Sigmoid colon (tissue), 4 donors: ENCODE data around the gene IL15RA.

ENCODE experiments used
- EP300 ChIP-seq, 4 donors: sonication (generic); formaldehyde crosslinking; IDR thresholded peaks; one replicate each; pipeline ENCODE4 v1.6.1; 2017; ENCODE audit warnings: antibody characterized with exemption in 4 of 4
- POLR2A ChIP-seq, 2 donors: fragments of 450-650 bp; IDR thresholded peaks; one replicate each; pipeline ENCODE4 v1.6.1; 2016; ENCODE audit warnings: antibody characterized with exemption in 2 of 2, mild to moderate bottlenecking in 2 of 2, moderate library complexity in 2 of 2
- POLR2AphosphoS5 ChIP-seq, 4 donors: sonication (generic); formaldehyde crosslinking; IDR thresholded peaks; one replicate each; pipeline ENCODE4 v1.6.1; 2017; ENCODE audit warnings: antibody characterized with exemption in 4 of 4
- TF ChIP-seq, protein P1 (sequence below), 4 experiments: fragments of 450-650 bp in 3 of 4; fragments of 200-600 bp in 1 of 4; IDR thresholded peaks; one replicate each; pipeline ENCODE4 v1.5.1; 2016 to 2019; ENCODE audit warnings: antibody characterized with exemption in 4 of 4, mild to moderate bottlenecking in 3 of 4, moderate library complexity in 2 of 4

DNA sequence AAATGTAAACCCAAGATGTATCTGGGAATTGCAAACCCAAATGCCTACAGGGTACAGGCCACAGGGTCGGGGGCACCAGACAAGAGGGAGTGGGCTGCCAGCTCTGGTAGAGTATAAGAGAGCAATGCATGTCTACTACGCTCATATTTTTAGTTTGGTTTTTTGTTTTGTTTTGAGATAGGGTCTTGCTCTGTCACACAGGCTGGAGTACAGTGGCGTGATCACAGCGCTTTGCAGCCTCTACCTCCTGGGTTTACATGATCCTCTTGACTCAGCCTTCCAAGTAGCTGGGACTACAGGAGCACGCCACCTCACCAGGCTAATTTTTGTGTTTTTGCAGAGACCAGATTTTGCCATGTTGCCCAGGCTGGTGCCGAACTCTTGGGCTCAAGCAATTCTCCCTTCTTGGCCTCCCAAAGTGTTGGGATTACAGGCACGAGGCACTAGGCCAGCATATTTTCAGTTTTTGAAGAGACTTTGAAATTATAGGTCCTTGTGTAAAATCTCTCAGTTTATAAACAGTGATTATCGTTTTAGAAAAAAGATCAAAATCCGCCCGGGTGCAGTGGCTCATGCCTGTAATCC is 11.1 kb upstream of the IL15RA start:
- TF ChIP-seq, protein P1, sequence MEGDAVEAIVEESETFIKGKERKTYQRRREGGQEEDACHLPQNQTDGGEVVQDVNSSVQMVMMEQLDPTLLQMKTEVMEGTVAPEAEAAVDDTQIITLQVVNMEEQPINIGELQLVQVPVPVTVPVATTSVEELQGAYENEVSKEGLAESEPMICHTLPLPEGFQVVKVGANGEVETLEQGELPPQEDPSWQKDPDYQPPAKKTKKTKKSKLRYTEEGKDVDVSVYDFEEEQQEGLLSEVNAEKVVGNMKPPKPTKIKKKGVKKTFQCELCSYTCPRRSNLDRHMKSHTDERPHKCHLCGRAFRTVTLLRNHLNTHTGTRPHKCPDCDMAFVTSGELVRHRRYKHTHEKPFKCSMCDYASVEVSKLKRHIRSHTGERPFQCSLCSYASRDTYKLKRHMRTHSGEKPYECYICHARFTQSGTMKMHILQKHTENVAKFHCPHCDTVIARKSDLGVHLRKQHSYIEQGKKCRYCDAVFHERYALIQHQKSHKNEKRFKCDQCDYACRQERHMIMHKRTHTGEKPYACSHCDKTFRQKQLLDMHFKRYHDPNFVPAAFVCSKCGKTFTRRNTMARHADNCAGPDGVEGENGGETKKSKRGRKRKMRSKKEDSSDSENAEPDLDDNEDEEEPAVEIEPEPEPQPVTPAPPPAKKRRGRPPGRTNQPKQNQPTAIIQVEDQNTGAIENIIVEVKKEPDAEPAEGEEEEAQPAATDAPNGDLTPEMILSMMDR (IDR thresholded peaks at IDR 0.05) = no peak
- no peak for TF ChIP-seq POLR2AphosphoS5 (IDR thresholded peaks at IDR 0.05)
- no peak for TF ChIP-seq POLR2A (IDR thresholded peaks at IDR 0.05)
- no peak for TF ChIP-seq EP300 (IDR thresholded peaks at IDR 0.05)
